HG02588 (cell line): ENCODE data around the gene SH3RF3.

Experiments
- ATAC-seq: cut with Tn5 transposase; IDR thresholded peaks from one replicate; pipeline ENCODE4 v1.9.1; 2021; ENCODE audit warnings: mild to moderate bottlenecking, moderate library complexity; ENCODE audit not compliant: unreplicated experiment

SH3RF3 gene

DNA sequence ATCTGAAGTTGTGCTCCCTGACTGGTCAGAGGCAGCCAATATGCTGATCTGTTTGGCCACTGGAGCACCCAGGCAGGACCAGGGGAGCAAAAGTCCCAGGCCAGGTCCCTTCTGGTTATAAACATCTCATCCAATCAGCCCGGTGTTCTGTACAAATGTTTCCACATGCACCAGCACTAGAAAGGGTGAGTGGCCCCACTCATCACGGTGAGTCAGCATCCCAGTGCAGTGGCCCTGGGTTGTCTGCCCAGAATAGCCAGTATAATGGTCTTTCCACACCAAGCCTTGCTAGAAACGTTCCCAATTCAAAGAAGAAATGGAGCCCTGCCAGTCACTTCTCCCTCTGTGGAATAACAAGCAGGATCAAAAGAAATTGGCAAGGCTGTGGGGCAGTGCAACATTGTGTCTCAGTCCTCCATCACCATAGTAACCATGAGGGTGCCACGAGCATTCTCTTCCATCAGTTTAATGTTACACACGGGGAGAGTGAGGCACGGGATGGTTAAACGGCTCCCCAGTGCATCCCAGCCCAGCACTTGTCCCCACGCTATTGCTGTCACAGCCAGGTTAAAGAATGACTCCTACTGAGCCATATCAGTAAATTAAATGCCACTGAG, 309.9 kb downstream of the SH3RF3 start:
- no peak for ATAC-seq

- ATAC-seq: no peak
Measured at GRCh38 chr2:109439390-109439786, 310.4 kb downstream of the SH3RF3 start.

DNA sequence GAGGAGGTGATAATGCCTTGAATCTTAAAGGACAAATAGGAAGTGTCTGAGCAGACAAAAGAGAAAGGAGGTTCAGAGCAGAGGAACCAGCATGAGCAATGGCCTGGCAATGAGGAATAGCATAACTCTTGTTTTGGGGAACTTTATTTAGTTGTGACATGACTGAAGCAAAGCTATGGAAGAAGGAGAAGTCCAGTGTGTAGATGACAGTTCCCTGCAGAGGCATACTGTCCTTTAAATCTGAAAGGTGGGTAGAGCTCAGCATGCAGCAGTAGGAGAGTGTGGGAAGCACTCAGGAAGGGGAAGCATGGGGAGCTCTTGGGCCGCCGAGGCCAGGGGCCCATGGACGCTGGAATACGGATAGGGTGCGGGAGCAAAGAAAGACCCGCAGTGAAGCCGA, 311.0 kb downstream of the SH3RF3 start:
- no peak for ATAC-seq

DNA sequence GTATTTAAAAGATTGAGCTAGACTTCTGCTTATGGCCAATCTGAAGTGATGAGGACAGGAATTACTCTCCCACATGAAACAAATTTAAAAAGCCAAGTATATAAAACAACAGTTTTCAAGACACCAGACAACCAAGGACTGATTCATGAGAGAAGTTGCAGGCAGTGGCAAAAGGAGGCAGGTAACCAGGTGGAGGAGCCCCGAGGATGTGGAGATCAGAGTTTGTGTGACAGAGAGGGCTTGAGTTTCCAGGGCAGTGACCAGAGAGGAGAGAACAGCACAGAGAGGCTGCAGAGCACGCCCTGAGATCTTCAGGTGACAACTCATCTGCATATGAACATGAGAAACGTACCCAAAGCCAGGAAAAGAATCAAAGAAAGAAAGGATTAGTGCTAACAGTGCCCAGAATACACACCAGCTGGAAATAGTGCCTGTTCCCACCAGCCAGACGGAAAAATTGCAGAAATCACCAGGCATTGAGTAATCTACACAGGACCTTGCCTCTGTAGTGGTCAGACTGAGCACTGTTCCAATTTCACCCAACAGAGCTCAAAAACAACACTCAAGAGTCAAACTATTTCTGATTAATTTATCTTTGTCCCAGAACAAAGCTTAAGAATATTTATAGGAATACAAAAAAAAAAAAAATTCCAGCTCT, 311.6 kb downstream of the SH3RF3 start:
- ATAC-seq: no peak

DNA sequence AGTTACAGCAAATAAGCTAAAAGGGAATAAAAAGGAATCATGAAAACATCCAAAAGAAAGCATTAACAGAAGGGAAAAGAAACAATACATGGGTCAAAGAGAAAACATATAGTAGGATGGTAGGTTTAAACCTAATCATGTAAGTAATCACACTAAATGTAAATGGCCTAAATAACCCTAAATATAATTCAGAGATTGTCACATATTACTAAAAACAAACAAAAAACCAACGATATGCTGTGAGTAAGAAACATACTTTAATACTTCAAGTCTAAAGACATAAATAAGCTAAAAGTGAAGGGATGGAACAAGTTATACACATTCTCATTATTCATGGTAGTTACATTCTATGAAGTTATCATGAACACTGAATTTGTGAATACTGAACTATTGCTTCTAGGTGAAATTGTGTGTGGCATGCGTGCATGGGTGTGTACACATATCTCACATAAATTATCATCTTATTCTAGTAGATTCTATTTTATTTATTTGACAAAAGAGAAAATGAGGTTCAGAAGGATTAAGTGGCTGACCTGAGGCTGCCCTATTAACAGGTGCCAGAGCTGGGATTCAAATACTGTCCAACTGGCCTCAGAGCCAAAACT, 313.8 kb downstream of the SH3RF3 start:
- ATAC-seq: no peak

GRCh38 chr2:109444916-109445315, 315.9 kb downstream of the SH3RF3 start:
- ATAC-seq: no peak

- no peak for ATAC-seq
Measured at GRCh38 chr2:109446278-109447131, 317.5 kb downstream of the SH3RF3 start.

DNA sequence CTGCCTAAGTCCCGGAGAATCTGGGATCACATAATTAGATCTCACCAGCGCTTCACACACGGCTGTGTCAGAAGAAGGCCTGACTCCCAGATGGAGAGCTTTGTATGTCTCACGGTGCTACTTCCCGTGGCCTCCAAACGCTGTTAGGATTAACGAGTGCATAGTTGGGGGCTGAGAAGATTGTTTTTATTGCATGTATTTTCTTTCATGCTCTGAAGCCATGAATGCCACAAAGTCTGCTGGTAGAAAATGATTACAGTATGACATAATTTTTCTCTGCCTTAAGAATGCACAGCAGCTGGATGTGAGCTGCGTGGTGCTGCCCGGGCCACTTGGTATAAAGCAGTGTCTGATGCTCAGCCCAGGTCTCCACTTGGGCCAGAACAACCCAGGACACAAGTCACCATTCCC, 318.3 kb downstream of the SH3RF3 start:
- ATAC-seq: no peak

- ATAC-seq: no peak
Measured at GRCh38 chr2:109447776-109448175, 318.8 kb downstream of the SH3RF3 start.

DNA sequence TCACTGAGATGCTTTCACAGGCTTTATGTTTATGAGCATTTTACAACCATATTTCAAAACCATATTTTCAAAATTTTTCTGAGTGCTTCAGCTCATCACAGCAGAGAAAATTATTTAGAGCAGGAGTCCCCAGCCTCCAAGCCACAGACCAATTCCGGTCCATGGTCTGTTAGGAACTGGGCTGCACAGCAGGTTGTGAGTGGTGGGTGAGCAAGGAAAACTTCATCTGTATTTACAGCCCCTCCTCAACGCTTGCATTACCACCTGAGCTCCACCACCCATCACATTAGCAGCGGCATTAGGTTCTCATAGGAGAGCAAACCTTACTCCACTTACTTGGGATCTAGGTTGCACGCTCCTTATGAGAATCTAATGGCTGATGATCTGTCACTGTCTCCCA, 319.2 kb downstream of the SH3RF3 start:
- no peak for ATAC-seq

- no peak for ATAC-seq
Measured at GRCh38 chr2:109448946-109449788, 320.2 kb downstream of the SH3RF3 start.

DNA sequence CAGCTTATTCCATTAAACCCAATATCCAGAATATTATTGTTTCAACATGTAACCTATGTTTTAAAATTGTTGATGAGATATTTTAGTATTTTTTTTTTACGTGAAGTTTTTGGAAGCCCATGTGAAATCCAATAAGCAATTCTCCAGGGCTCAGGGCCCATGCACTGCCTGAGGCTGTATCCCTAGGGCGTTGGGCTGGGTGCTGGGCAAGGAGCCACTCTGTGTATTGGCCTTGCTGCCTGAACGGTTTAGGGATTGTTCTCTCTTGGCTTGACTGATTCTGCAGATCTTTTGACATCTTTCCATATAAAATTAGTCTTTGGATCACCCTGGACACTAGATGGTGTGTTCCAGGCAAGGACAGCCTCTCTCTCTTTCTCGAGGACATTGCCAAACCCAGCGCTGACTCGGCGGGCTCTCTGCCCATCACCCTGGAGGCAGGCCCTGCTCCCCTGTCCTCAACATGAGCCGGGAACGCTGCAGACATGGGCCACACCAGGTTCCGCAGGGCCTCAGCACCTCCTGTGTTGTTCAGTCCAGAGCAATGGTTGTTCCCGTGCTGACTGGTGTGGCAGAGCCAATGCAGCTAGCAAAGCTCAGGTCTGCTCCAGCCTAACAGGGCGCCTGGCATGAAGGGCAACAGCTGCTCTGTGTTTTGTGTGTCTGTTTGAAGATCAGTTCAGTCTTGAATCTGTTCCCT, 321.7 kb downstream of the SH3RF3 start:
- ATAC-seq: no peak

- ATAC-seq: no peak
Measured at GRCh38 chr2:109451671-109452070, 322.7 kb downstream of the SH3RF3 start.

DNA sequence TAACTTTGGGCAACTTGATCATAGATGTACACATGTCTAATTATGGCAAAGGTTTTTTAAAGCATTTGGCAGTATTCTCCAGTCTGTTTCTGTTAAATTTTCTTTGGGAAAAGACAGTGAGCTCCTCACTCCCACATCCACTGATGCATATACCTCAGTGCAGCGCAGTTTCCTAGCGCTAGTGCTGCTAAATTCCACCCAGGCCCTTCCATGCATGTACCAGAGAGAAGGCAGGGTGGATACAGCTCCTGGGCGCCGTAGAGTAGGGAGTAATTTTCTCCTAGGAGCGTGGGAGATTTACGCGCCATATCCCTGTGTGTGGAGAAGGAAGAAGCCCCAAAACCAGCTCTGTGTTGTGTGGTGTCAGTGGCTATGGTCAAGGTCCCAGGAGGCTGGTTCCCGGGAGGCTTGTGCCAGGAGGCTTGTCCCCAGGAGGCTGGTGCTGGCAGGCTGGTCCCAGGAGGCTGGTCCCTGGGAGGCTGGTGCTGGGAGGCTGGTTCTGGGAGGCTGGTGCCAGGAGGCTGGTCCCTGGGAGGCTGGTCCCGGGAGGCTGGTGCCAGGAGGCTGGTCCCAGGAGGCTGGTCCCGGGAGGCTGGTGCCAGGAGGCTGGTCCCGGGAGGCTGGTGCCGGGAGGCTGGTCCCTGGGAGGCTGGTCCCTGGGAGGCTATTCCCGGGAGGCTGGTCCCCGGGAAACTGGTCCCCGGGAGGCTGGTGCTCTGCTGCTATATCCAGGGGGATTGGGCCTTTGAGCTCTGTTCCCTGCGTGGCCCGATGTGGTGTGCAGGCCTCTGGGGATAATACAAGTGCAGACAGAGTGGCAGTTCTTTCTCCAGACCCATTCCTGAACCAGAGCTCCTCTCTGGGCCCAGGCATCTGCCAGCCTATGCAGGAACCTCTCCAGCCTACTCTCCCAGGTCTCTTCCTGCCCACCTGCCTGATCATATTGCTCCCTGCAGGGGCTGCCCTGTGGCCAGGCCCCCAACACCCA, 323.6 kb downstream of the SH3RF3 start:
- ATAC-seq: no peak

DNA sequence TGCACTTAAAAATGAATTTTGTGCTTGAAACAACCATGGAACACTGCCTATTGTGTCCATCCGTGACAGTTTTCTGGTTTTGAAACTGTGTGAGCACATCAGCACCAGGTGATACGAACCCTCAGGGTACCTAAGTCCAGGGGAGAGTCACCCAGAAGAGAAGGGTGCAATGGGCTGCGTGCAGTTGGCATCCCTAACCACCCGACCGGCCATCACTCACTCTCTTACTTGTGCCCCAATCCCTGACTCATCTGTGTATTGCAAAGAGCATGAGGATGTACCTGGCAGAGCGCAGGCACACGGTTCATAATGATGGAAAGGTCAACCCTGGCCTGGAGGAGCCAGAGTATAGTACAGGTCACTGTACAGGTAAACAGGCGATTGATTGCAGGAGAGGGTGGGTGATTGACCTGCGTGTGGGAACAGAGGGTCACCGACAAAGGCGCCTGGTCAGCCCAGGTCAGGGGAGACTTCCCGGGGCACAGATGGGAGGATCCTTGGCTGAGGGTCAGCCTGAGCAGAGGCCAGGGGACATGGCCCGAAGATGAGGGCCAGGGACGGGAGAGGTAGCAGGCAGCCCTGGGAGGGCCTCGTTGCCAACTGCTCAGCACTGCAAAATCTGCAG, 324.5 kb downstream of the SH3RF3 start:
- no peak for ATAC-seq

DNA sequence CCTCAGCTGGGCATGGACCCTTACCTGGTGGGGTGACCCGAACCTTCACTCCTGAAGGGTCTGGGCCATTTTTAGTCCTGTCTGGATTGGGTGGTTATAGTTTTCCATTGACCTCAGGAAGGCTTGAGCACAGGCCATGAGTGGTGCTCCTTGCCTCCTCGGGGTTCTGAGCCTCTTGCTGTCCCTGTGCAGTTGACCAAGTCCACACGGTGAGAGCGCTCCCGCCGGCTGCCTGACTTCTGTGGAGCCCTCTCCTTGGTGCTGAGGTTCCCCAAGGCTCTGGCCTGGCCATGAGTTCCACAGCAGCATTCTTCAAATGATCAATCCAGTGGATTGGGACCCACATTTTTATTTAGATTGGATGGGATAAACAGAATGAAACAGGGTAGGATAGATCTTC, 325.3 kb downstream of the SH3RF3 start:
- ATAC-seq: no peak

- ATAC-seq: no peak
Measured at GRCh38 chr2:109454765-109455394, 325.9 kb downstream of the SH3RF3 start.
